Measurements from ENCODE around the gene BCDIN3D.

BCDIN3D gene

GRCh38 chr12:49794021-49794420 lies 48.9 kb downstream of the BCDIN3D start:
- Histone ChIP-seq H3K4me1 (peaks cover 20% of the 10 kb centered on the region), H3K36me3 (peaks cover 68% of the 10 kb centered on the region), H3K9ac (no peak overlapping the region), H3K4me2 (no peak overlapping the region), H3K27ac (no peak overlapping the region), H4K20me1 (no peaks in the 10 kb centered on the region), H3K27me3 (no peaks in the 10 kb centered on the region), H3K9me3 (no peaks in the 10 kb centered on the region), H3K4me3 (no peak overlapping the region)
- no peak for TF ChIP-seq Cebpa-rat (IDR thresholded peaks at IDR 0.05)

DNA sequence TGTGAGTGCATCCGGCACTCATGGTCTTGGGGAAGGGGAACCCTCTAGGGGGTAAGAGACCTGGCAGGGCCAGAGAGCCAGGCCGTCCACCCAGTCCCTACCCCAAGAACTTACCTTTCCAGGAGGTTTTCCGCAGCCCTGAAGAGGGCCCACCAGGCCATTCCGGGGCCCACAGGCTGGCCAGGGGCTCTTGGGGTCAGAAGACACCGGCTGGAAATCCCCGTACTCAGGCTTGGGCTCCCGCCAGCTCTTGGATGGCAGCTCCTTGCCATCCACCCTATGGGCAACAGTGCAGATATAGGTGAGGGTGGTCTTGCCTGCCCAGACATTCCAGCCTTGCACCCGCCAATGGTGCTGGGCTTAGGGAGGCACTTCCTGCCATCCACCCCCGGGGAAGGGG lies 49.3 kb downstream of the BCDIN3D start:
- H3K4me2 ChIP-seq = no peak overlapping the region
- TF ChIP-seq Cebpa-rat (IDR thresholded peaks at IDR 0.05) = no peak
- H3K9ac ChIP-seq = no peak overlapping the region
- H3K9me3 ChIP-seq = no peaks in the 10 kb centered on the region
- no peaks in the 10 kb centered on the region for H4K20me1 ChIP-seq
- H3K27ac ChIP-seq = no peak overlapping the region
- peaks cover 19% of the 10 kb centered on the region for H3K4me1 ChIP-seq
- no peak overlapping the region for H3K4me3 ChIP-seq
- no peaks in the 10 kb centered on the region for H3K27me3 ChIP-seq
- H3K36me3 ChIP-seq = peaks cover 65% of the 10 kb centered on the region

- H3K9me3 ChIP-seq = no peaks in the 10 kb centered on the region
- H3K4me1 ChIP-seq = peaks cover 16% of the 10 kb centered on the region
- H3K9ac ChIP-seq = no peak overlapping the region
- H3K4me2 ChIP-seq = no peak overlapping the region
- no peak overlapping the region for H3K27ac ChIP-seq
- H4K20me1 ChIP-seq = no peaks in the 10 kb centered on the region
- H3K27me3 ChIP-seq = no peaks in the 10 kb centered on the region
- peaks cover 59% of the 10 kb centered on the region for H3K36me3 ChIP-seq
- H3K4me3 ChIP-seq = no peak overlapping the region
- TF ChIP-seq Cebpa-rat (IDR thresholded peaks at IDR 0.05) = no peak
Observed at GRCh38 chr12:49792976-49793580, 49.8 kb downstream of the BCDIN3D start.

- no peak for TF ChIP-seq Cebpa-rat (IDR thresholded peaks at IDR 0.05)
- H3K27ac ChIP-seq = no peak overlapping the region
- peaks cover 5% of the 10 kb centered on the region; the same call in 1 of the 2 replicates for H3K9me3 ChIP-seq
- peaks cover 59% of the 10 kb centered on the region for H3K36me3 ChIP-seq
- H3K4me2 ChIP-seq = no peak overlapping the region
- no peak overlapping the region for H3K9ac ChIP-seq
- H3K27me3 ChIP-seq = no peaks in the 10 kb centered on the region
- peaks cover 16% of the 10 kb centered on the region for H3K4me1 ChIP-seq
- no peaks in the 10 kb centered on the region for H4K20me1 ChIP-seq
- H3K4me3 ChIP-seq = no peak overlapping the region
Observed at GRCh38 chr12:49792181-49792970, 50.5 kb downstream of the BCDIN3D start.

DNA sequence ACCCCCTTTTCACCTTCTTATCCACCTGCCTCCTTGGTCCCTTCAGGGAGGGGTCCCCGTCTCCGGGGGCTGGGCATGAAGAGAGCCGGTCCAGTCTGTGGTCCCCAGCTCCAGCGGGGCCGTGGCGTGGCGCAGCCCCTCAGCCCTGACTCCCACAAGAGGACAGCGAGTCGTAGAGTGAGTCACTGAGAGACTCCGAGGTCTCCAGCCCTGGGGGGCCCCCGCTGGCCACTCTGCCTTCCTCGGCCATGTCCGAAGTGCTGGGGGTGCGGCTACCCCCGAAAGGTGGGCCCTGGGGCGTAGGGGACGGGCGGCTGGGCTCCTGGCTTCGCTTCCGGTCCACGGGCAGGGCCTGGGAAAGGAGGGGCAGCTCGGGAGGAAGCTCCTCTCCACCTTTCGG lies 51.2 kb downstream of the BCDIN3D start:
- no peak for TF ChIP-seq Cebpa-rat (IDR thresholded peaks at IDR 0.05)
- H3K4me1 ChIP-seq = peaks cover 16% of the 10 kb centered on the region

DNA sequence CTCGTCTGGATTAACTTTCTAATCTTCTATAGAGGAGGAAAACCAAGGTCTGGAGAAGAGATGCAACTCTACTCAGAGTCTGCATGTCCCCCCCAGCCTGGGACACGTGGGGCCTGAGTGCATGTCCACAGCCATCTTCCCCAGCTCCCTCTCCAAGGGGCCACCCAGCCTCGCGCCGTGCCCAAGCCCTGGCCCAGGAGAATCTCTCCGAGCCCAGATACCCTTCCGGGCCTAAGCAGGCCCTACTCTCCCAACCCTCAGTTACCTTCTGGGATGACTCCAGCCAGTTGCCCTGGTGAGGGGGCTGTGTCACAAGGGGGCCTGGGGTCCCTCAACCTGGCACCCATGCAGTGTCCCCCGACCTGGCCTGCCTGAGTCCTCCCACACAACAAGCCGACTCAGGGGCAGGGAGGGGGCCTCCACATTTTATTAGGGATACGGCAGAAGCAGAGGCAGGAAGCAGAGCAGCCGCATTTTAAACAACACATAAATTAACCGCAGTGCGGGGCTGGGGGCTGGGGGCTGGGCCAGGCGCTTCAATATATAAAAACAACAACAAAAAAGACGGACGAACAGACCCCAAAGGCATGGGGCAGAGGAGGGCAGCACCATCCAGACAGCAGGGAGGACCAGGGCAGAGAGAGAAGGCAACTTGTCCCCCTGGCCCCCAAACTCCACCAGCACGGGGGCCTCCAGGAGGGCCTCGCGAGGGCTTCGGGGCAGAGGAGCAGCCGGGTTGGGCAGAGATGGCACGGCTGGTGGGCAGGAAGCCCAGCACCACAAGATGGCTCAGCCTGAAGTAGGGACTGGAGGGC lies 52.0 kb downstream of the BCDIN3D start:
- no peaks in the 10 kb centered on the region for H3K27me3 ChIP-seq
- no peaks in the 10 kb centered on the region for H4K20me1 ChIP-seq
- TF ChIP-seq Cebpa-rat (IDR thresholded peaks at IDR 0.05) = no peak
- H3K36me3 ChIP-seq = peaks cover 45% of the 10 kb centered on the region
- H3K27ac ChIP-seq = no peak overlapping the region
- peaks cover 5% of the 10 kb centered on the region; the same call in 1 of the 2 replicates for H3K9me3 ChIP-seq
- H3K4me3 ChIP-seq = no peak overlapping the region
- peaks cover 16% of the 10 kb centered on the region for H3K4me1 ChIP-seq
- H3K9ac ChIP-seq = no peak overlapping the region
- H3K4me2 ChIP-seq = no peak overlapping the region

More for the DNA sequence above, 51.2 kb downstream of the BCDIN3D start:
- Histone ChIP-seq H4K20me1 (no peaks in the 10 kb centered on the region), H3K36me3 (peaks cover 52% of the 10 kb centered on the region), H3K4me3 (no peak overlapping the region), H3K27ac (no peak overlapping the region), H3K4me2 (no peak overlapping the region), H3K9ac (no peak overlapping the region), H3K27me3 (no peaks in the 10 kb centered on the region), H3K9me3 (peaks cover 5% of the 10 kb centered on the region; the same call in 1 of the 2 replicates)

GRCh38 chr12:49789992-49790391 lies 52.9 kb downstream of the BCDIN3D start:
- peak overlapping the region; percentile 51 for H3K4me2 ChIP-seq
- no peaks in the 10 kb centered on the region for H4K20me1 ChIP-seq
- H3K4me1 ChIP-seq = peaks cover 16% of the 10 kb centered on the region
- peaks cover 35% of the 10 kb centered on the region for H3K36me3 ChIP-seq
- H3K27ac ChIP-seq = no peak overlapping the region
- H3K9me3 ChIP-seq = peaks cover 5% of the 10 kb centered on the region; the same call in 1 of the 2 replicates
- H3K4me3 ChIP-seq = no peak overlapping the region
- no peak overlapping the region for H3K9ac ChIP-seq
- TF ChIP-seq Cebpa-rat (IDR thresholded peaks at IDR 0.05) = no peak
- H3K27me3 ChIP-seq = no peaks in the 10 kb centered on the region

- no peaks in the 10 kb centered on the region for H3K27me3 ChIP-seq
Observed at GRCh38 chr12:49787672-49788071, 55.2 kb downstream of the BCDIN3D start.

More at GRCh38 chr12:49787672-49788071, 55.2 kb downstream of the BCDIN3D start:
- peaks cover 20% of the 10 kb centered on the region for H3K36me3 ChIP-seq
- H4K20me1 ChIP-seq = no peaks in the 10 kb centered on the region
- no peak overlapping the region for H3K4me3 ChIP-seq
- H3K27ac ChIP-seq = no peak overlapping the region
- H3K4me2 ChIP-seq = no peak overlapping the region
- peaks cover 16% of the 10 kb centered on the region for H3K4me1 ChIP-seq
- TF ChIP-seq Cebpa-rat (IDR thresholded peaks at IDR 0.05) = no peak
- H3K9me3 ChIP-seq = peaks cover 5% of the 10 kb centered on the region; the same call in 1 of the 2 replicates
- H3K9ac ChIP-seq = no peak overlapping the region
